GM23338 (cell line): ENCODE results near the gene VANGL1. TPM values are rescaled to one million over a fixed set of nuclear protein-coding genes. Genes with fewer than 3 reads are reported as not detected.

Experiments used
- EZH2 ChIP-seq: fragments of 200-600 bp; sonication (generic); IDR thresholded peaks from one replicate; pipeline ENCODE4 v1.8.0; 2017; ENCODE audit warnings: antibody characterized with exemption, mild to moderate bottlenecking, low read depth; ENCODE audit not compliant: unreplicated experiment
- EZH2phosphoT487 ChIP-seq: fragments of 200-600 bp; sonication (generic); IDR thresholded peaks from one replicate; pipeline ENCODE4 v1.8.1; 2018; ENCODE audit warnings: antibody characterized with exemption; ENCODE audit not compliant: unreplicated experiment
- ZNF114 ChIP-seq: fragments of 250-450 bp; sonication (Bioruptor Pico); IDR thresholded peaks from 2 replicates; pipeline ENCODE4 v1.5.0; 2020; ENCODE audit warnings: mild to moderate bottlenecking, moderate library complexity
- polyA plus RNA-seq: library from polyadenylated mRNA; unstranded; fragments of >200 nt; fragmentation: Nextera tagmentation; extraction: Ambion mirVana; gene quantifications from 2 replicates; pipeline ENCODE4 v1.2.1, GENCODE V29; 2016
- total RNA-seq: library from RNA; depleted of rRNA; stranded (reverse); fragments of >200 nt; shearing (Covaris generic); gene quantifications from 2 replicates; pipeline ENCODE4 v1.2.3, GENCODE V29; 2014
- TF ChIP-seq, protein P1 (sequence below): fragments of 250-450 bp; sonication (Bioruptor Pico); IDR thresholded peaks from 2 replicates; pipeline ENCODE4 v1.5.0; 2020; ENCODE audit warnings: mild to moderate bottlenecking, moderate library complexity
- TF ChIP-seq, protein P2 (sequence below), 2 experiments: fragments of 200-600 bp in 1 of 2; sonication (generic) in 1 of 2; conservative IDR thresholded peaks; 2 replicates each; pipeline versions ENCODE4 v1.5.1 to v1.6.1; 2016 to 2017; ENCODE audit warnings: antibody characterized with exemption in 2 of 2, low read depth in 2 of 2, mild to moderate bottlenecking in 2 of 2, moderate library complexity in 1 of 2
- TF ChIP-seq, protein P3 (sequence below): IDR thresholded peaks from 2 replicates; pipeline ENCODE4 v1.6.1; 2016; ENCODE audit warnings: antibody characterized with exemption

VANGL1 gene
- total and polyA plus RNA-seq, 2 experiments from 2014 or later = 4.4 to 14.4 TPM

DNA sequence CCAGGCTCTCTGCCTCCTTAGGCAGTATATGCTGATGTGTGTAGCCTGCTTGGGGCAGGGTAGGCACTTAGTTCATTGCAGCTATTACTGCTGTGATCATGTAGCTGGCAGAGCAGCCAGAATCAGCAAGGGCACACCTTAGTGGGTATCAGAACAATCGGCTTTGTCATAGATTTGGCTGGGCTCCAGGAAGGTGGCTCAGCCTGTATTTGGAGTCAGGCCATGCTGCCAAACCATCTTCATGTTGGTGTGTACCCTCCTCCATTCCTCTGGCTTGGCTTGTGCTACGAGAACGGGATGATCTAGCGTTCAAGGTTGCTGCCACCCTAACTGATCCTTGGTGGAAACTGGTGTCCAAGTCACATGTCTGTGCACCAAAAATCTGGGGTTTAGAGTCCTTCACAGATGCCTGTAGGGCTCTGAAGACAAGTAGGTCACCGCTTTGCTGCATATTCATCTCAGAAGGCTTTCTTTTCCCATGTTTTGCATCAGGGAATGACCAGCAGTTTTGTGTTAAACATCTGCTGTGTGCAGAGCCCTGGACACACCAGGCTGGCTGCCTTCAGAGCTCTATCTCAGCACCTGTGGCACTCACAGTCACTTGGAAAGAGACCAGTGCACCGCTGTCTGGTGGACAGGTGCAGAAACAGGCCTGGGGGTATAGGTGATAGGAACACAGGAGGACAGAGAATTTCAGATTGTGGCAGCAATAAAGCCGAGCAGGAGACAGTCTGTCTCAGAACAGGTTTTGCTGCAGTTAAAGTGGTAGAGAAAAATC is 23.7 kb downstream of the VANGL1 start (continued):
- TF ChIP-seq, protein P1, sequence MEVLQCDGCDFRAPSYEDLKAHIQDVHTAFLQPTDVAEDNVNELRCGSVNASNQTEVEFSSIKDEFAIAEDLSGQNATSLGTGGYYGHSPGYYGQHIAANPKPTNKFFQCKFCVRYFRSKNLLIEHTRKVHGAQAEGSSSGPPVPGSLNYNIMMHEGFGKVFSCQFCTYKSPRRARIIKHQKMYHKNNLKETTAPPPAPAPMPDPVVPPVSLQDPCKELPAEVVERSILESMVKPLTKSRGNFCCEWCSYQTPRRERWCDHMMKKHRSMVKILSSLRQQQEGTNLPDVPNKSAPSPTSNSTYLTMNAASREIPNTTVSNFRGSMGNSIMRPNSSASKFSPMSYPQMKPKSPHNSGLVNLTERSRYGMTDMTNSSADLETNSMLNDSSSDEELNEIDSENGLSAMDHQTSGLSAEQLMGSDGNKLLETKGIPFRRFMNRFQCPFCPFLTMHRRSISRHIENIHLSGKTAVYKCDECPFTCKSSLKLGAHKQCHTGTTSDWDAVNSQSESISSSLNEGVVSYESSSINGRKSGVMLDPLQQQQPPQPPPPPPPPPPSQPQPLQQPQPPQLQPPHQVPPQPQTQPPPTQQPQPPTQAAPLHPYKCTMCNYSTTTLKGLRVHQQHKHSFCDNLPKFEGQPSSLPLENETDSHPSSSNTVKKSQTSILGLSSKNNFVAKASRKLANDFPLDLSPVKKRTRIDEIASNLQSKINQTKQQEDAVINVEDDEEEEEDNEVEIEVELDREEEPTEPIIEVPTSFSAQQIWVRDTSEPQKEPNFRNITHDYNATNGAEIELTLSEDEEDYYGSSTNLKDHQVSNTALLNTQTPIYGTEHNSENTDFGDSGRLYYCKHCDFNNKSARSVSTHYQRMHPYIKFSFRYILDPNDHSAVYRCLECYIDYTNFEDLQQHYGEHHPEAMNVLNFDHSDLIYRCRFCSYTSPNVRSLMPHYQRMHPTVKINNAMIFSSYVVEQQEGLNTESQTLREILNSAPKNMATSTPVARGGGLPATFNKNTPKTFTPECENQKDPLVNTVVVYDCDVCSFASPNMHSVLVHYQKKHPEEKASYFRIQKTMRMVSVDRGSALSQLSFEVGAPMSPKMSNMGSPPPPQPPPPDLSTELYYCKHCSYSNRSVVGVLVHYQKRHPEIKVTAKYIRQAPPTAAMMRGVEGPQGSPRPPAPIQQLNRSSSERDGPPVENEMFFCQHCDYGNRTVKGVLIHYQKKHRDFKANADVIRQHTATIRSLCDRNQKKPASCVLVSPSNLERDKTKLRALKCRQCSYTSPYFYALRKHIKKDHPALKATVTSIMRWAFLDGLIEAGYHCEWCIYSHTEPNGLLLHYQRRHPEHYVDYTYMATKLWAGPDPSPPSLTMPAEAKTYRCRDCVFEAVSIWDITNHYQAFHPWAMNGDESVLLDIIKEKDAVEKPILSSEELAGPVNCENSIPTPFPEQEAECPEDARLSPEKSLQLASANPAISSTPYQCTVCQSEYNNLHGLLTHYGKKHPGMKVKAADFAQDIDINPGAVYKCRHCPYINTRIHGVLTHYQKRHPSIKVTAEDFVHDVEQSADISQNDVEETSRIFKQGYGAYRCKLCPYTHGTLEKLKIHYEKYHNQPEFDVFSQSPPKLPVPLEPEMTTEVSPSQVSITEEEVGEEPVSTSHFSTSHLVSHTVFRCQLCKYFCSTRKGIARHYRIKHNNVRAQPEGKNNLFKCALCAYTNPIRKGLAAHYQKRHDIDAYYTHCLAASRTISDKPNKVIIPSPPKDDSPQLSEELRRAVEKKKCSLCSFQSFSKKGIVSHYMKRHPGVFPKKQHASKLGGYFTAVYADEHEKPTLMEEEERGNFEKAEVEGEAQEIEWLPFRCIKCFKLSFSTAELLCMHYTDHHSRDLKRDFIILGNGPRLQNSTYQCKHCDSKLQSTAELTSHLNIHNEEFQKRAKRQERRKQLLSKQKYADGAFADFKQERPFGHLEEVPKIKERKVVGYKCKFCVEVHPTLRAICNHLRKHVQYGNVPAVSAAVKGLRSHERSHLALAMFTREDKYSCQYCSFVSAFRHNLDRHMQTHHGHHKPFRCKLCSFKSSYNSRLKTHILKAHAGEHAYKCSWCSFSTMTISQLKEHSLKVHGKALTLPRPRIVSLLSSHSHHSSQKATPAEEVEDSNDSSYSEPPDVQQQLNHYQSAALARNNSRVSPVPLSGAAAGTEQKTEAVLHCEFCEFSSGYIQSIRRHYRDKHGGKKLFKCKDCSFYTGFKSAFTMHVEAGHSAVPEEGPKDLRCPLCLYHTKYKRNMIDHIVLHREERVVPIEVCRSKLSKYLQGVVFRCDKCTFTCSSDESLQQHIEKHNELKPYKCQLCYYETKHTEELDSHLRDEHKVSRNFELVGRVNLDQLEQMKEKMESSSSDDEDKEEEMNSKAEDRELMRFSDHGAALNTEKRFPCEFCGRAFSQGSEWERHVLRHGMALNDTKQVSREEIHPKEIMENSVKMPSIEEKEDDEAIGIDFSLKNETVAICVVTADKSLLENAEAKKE (CRISPR knock-in tag) = no peak
- TF ChIP-seq EZH2phosphoT487 (no peak), EZH2 (no peak), ZNF114 (CRISPR knock-in tag) (no peak)
- TF ChIP-seq, protein P2, sequence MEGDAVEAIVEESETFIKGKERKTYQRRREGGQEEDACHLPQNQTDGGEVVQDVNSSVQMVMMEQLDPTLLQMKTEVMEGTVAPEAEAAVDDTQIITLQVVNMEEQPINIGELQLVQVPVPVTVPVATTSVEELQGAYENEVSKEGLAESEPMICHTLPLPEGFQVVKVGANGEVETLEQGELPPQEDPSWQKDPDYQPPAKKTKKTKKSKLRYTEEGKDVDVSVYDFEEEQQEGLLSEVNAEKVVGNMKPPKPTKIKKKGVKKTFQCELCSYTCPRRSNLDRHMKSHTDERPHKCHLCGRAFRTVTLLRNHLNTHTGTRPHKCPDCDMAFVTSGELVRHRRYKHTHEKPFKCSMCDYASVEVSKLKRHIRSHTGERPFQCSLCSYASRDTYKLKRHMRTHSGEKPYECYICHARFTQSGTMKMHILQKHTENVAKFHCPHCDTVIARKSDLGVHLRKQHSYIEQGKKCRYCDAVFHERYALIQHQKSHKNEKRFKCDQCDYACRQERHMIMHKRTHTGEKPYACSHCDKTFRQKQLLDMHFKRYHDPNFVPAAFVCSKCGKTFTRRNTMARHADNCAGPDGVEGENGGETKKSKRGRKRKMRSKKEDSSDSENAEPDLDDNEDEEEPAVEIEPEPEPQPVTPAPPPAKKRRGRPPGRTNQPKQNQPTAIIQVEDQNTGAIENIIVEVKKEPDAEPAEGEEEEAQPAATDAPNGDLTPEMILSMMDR (conservative IDR thresholded peaks at IDR 0.05; ENCODE audit: low read depth in 2 of 2) = no peak
- TF ChIP-seq, protein P3, sequence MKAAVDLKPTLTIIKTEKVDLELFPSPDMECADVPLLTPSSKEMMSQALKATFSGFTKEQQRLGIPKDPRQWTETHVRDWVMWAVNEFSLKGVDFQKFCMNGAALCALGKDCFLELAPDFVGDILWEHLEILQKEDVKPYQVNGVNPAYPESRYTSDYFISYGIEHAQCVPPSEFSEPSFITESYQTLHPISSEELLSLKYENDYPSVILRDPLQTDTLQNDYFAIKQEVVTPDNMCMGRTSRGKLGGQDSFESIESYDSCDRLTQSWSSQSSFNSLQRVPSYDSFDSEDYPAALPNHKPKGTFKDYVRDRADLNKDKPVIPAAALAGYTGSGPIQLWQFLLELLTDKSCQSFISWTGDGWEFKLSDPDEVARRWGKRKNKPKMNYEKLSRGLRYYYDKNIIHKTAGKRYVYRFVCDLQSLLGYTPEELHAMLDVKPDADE = no peak
